ENCODE data around the gene ANKRD30A. TPM values are rescaled to one million over a fixed set of nuclear protein-coding genes. Genes with fewer than 3 reads are reported as not detected.
"Not testable (repeated sequence)": the region's sequence is repeated elsewhere in the genome, so short reads cannot be mapped to it uniquely, and the experiment has no call there.

Gene ANKRD30A, protein sequence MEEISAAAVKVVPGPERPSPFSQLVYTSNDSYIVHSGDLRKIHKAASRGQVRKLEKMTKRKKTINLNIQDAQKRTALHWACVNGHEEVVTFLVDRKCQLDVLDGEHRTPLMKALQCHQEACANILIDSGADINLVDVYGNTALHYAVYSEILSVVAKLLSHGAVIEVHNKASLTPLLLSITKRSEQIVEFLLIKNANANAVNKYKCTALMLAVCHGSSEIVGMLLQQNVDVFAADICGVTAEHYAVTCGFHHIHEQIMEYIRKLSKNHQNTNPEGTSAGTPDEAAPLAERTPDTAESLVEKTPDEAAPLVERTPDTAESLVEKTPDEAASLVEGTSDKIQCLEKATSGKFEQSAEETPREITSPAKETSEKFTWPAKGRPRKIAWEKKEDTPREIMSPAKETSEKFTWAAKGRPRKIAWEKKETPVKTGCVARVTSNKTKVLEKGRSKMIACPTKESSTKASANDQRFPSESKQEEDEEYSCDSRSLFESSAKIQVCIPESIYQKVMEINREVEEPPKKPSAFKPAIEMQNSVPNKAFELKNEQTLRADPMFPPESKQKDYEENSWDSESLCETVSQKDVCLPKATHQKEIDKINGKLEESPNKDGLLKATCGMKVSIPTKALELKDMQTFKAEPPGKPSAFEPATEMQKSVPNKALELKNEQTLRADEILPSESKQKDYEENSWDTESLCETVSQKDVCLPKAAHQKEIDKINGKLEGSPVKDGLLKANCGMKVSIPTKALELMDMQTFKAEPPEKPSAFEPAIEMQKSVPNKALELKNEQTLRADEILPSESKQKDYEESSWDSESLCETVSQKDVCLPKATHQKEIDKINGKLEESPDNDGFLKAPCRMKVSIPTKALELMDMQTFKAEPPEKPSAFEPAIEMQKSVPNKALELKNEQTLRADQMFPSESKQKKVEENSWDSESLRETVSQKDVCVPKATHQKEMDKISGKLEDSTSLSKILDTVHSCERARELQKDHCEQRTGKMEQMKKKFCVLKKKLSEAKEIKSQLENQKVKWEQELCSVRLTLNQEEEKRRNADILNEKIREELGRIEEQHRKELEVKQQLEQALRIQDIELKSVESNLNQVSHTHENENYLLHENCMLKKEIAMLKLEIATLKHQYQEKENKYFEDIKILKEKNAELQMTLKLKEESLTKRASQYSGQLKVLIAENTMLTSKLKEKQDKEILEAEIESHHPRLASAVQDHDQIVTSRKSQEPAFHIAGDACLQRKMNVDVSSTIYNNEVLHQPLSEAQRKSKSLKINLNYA (N-terminal part only)
- under 1 TPM in 1 of 3 donors, not detected in 2; 0.27 TPM for polyA plus RNA-seq

DNA sequence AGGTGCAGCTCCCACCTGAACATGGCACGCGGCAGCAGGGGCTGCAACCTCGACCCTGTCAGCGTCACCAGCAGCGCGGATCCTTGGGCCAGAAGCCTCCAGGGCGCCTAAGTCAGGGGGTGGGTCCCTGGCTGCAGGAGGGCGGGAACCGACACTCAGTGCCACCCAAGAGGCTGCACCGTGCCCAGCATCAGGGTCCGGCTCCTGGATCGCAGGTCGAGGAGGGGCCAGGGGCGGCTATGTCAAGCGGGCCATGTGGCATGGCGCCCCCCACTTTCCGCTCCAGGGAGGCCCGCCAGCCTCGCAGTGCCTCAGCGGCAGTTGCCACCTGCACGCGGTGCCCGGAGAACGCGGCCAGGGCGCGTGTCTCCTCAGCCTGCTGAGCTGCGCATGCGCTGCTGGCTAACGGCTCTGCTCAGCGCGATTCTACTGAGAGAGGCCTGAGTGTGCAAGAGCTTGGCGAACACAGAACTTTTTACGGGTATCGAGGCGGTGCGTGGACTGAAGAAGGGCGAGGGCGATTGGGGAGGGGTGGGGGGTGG, at the start of gene ANKRD30A:
Gene ANKRD30A (plus strand): TSS at position 408 of the 542 bp plus-strand sequence. CDS start 190 bp downstream, outside the sequence.
- WGBS, 3 donors: 89 to 96% (median 90%) methylated on average over 39 of the region's 39 CpGs
- H3K27ac ChIP-seq (ENCODE audit: low read depth, low read length): no peak within 1 kb of the TSS

DNA sequence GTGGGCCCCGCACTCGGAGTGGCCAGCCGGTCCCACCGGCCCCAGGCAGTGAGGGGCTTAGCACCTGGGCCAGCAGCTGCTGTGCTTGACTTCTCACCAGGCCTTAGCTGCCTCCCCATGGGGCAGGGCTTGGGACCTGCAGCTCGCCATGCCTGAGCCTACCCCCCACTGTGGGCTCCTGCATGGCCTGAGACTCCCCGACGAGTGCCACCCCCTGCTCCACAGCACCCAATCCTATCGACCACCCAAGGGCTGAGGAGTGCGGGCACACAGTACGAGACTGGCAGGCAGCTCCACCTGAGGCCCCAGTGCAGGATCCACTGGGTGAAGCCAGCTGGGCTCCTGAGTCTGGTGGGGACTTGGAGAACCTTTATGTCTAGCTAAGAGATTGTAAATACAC, 49.3 kb upstream of the ANKRD30A start:
- 84 to 94% (median 91%) methylated on average over 10 of the region's 10 CpGs for WGBS, 3 donors
- not testable (repeated sequence) for H3K27ac ChIP-seq (ENCODE audit: low read depth, low read length)

DNA sequence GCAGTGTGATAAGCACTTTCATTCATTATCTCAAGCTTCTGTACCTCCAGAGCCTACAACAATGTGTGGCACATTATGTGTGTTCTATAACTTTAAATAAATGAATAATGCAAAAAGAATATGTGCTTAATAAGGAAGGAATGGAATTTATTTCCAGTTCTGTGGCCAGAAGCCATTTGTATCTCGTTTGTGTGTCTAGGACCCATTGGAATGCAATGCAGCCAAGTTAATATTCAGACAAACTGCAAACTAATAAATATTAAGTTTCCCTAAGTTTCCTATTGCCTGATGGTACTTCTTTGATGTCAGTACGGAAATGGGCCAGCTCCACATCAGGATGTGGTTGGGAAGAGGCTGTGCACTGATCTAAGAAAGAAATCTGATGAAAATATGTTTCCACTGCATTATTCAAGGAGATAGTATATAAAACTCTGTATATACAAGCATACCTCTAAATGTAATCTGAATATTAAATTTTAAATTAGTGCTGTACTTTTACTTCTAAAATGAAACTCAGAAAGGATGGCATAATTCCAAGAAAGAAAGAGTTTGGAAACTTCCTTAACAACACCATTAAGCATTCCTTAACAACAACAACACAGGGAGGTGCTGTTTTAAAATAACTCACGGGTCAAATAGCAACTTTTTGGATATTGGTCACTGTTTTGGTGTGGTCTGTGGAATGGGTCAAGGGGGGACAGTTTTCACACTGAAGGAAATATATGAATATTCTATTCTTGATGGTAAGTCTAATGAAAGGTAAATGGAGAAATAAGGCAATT, 29.4 kb upstream of the ANKRD30A start:
- WGBS, 3 donors: 14 to 21% (median 17%) methylated on average over 3 of the region's 3 CpGs
- no peak overlapping the region for H3K27ac ChIP-seq (ENCODE audit: low read depth, low read length)

DNA sequence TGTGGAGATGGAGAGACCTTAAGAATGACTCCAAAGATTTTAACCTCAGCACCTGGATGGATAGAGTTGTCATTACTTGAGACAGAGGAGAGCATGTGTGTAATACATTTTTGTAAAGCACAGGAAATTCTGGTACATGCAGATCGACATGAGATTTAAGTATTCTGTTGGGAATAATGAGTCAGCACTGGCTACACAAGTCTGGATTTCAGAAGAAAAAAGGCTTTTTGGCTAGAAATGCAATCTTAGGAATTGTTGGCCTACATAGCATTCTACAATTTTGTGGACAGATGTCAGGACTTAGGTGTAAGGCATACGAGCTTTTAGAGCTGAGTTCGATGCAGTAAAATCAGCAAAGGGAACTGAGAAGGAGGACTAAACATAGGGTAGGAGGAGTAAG, 24.1 kb upstream of the ANKRD30A start:
- 62 to 70% (median 62%) methylated on average over 3 of the region's 3 CpGs for WGBS, 3 donors
- H3K27ac ChIP-seq (ENCODE audit: low read depth, low read length): no peak overlapping the region

DNA sequence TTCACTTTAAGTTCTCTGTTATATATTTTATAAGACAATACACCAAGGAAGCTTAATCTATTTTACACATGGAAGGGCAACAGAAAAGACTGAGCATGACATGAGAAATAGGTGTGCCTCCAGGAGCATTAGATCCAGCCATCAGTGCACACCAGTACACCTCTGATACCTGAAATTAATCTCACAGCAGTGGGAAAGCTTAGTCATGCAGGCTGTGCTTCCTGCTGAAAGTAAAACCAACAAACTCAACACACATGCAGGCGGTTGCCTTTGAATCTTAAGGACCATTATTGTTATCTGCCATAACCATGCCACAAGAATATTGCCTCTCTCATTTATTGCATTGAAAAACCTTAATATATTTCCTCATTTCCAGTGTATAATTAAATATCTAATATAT, 16.4 kb upstream of the ANKRD30A start:
- H3K27ac ChIP-seq (ENCODE audit: low read depth, low read length): no peak overlapping the region
- WGBS, 3 donors: 59 to 77% (median 68%) methylated on average over 1 of the region's 1 CpG

DNA sequence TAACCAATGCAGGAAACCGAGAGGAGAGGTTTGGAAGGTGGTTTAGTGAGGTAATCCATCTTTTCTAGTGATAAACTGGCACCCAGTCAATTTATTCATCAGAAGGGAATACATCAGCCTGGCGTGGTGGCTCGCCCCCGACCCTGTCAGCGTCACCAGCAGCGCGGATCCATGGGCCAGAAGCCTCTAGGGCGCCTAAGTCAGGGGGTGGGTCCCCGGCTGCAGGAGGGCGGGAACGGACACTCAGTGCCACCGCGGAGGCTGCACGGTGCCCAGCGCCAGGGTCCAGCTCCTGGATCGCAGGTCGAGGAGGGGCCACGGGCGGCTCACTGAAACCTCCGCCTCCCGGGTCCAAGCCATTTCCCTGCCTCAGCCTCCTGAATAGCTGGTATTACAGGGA, 866 bp upstream of the ANKRD30A start:
- no peak overlapping the region for H3K27ac ChIP-seq (ENCODE audit: low read depth, low read length)
- 92 to 95% (median 95%) methylated on average over 21 of the region's 21 CpGs for WGBS, 3 donors

DNA sequence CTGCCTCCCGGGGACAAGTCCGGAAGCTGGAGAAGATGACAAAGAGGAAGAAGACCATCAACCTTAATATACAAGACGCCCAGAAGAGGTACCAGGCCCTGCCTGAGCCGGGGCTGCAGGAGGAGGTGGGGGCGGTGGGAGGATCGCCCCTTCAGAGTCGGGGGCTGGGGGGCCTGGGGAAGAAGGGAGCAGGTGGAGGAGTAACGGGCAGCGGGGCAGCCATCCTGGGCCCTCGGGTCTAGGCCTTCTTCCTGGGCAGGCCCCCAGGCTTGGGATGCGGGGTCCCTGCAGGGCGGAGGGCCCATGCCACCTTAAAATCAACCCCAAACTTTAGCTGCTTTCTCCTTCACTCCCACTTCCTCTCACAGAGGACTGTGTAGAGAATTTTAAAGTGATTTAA, 523 bp downstream of the ANKRD30A start:
- 89 to 93% (median 92%) methylated on average over 11 to 12 of the region's 12 CpGs for WGBS, 3 donors
- no peak overlapping the region for H3K27ac ChIP-seq (ENCODE audit: low read depth, low read length)

DNA sequence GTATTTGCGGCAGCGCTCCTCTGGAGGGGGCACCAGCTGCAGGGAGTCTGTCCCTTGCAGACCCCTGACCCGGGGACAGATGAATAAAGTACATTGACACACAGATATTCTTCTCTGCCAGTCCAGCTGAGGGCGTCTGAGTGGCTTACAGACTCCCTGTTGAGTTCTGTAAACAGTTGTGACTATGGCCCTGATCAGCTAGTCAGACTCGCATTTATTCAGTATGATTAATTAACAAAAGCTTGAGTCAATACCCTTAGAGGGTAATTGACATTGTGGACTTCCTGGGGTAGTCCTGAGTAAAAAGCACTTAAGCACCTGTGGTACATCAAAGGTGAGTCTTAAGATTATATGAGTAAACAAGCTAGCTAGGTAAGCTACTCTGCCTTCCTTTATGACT, 21.0 kb downstream of the ANKRD30A start:
- 15 to 21% (median 16%) methylated on average over 5 of the region's 5 CpGs for WGBS, 3 donors
- no peak overlapping the region for H3K27ac ChIP-seq (ENCODE audit: low read depth, low read length)

DNA sequence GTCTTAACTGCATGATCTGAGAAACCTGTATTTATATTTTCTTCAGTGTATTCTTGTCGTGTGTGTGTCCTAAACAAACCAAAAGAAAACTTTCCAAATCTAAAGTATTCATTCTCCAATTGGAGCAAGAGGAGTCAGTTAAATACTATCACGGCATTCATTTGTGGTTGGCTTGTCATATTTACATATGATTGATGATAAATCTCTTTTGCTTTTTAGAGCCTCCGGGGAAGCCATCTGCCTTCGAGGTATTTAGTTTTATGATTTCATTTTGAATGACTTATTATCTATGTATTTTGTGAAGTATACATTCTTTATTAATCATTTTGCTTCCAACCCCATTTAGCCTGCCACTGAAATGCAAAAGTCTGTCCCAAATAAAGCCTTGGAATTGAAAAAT, 37.0 kb downstream of the ANKRD30A start:
- H3K27ac ChIP-seq (ENCODE audit: low read depth, low read length): not testable (repeated sequence)
- WGBS, 3 donors: 58 to 74% (median 71%) methylated on average over 4 of the region's 4 CpGs

DNA sequence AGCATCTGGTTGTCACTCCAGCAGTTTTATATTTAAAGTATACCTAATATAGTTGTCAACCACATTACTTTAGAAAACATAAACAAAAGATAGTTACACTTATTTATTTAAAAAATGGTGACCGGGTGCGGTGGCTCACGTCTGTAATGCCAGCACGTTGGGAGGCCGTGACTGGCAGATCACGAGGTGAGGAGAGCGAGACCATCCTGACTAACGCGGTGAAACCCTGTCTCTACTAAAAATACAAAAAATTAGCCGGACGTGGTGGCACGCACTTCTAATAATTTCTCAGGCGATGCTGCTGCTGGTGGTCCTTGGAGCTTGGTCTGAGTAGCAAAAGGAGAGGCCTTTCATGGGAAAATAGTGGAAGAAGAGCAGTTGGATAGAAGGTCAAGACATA, 46.5 kb downstream of the ANKRD30A start:
- H3K27ac ChIP-seq (ENCODE audit: low read depth, low read length): not testable (repeated sequence)
- 68 to 83% (median 76%) methylated on average over 8 to 13 of the region's 13 CpGs for WGBS, 3 donors

DNA sequence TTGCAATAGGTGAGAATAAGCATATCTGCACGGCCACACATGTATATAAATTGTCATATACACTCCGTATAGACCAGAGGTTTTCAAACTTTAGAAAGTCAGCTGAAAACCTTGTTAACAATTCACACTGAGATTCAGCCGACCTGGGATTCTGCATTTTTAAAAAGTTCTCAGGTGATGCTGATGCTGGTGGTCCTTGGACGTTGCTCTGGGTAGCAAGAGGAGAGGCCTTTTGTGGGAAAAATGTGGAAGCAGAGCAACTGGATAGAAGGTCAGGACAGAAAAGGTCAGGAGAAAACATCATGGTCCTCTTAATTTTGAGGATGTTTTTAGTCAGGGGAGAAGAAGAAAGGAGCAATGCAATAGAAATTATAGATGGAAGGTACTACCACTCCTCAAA, 52.9 kb downstream of the ANKRD30A start:
- WGBS, 3 donors: 44 to 78% (median 59%) methylated on average over 4 of the region's 4 CpGs
- not testable (repeated sequence) for H3K27ac ChIP-seq (ENCODE audit: low read depth, low read length)

DNA sequence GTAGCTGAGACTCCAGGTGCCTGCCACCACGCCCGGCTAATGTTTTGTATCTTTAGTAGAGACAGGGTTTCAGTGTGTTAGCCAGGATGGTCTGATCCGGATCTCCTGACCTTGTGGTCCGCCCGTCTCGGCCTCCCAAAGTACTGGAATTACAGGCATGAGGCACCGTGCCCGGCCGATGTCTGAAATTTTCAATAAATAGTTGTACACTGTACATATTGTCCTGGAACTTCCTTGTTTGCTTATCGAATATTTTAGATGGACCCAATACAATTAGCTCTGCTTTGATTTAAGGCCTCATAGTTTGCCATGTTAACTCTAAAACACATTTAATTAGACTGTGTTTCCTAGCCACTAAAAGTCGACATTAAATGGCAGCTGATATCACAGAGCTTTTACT, 57.3 kb downstream of the ANKRD30A start:
- not testable (repeated sequence) for H3K27ac ChIP-seq (ENCODE audit: low read depth, low read length)
- WGBS, 3 donors: 76 to 84% (median 78%) methylated on average over 5 to 6 of the region's 11 CpGs

DNA sequence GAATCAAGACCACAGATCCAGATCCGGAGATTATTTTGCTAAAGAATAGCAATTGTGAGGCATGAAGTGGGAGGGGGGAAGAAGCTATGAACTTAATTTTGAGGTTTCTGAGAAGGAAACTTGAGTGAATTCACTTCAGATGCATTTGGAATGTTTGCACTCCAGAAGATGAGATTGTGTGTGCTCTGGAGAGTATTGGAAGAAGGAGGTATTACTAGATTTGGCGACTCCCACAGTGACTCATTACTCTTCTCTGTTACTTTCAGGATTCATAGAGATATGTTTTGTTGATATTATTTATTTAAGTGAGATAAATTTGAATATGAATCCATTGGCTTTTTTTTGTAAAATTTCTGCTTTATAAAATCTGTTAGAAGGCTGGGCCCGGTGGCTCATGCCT, 80.7 kb downstream of the ANKRD30A start:
- no peak overlapping the region for H3K27ac ChIP-seq (ENCODE audit: low read depth, low read length)
- 73 to 88% (median 86%) methylated on average over 3 of the region's 3 CpGs for WGBS, 3 donors

DNA sequence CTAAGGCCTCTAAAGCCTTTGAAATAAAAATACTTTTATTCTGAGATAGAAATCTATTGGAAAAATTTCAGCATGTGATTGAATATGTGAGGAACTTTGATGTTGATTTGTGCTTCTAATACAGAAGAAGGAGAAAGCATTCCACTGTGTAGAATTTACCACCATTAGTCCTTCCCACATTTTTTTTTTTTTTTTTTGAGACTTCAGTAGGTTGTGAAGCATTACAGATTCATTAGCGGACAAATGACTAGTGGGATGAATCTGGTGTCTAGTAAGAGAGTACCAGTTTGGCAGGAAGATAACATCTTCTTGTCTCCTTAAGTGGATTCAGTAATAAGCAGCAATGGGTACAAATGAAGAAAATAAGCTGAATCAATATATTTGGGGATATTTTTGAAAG, 95.5 kb downstream of the ANKRD30A start:
- no peak overlapping the region for H3K27ac ChIP-seq (ENCODE audit: low read depth, low read length)
- 0 to 45% (median 0%) methylated on average over 1 of the region's 1 CpG for WGBS, 3 donors

DNA sequence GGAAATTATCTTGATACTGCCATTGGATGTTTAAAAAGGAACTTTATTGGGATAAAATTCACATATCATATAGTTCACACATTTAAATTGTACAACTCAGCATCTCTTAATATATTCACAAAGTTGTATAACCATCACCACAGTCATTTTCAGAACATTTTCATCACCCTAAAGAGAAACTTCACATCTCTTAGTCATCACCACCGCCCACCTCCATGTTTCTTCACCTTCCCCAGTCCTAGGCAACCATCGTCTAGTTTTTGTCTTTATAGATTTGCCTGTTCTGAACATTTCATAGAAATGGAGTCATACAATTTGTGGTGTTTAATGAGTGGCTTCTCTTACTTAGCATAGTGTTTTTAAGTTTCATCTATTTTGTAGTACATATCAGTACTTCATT, 96.6 kb downstream of the ANKRD30A start:
- H3K27ac ChIP-seq (ENCODE audit: low read depth, low read length): no peak overlapping the region
- 6 to 26% (median 23%) methylated on average over 2 of the region's 2 CpGs for WGBS, 3 donors

DNA sequence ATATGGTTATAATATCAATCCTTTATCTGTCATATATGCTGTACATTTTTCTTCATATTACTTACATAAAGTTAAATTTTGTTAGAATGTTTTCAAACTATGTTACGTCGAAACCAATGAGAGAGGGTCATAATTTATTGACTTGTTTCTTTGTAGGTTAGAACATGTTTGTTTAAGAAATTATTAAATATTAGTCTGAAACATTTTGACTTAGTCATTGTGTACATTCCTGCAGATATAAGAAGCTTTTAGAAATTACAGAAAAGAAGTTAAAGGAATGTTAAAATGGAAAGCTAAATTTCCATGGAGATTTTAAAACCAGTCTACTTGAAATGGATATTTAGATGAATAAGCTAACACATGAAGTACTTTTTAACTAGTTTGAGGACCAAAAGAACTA, 99.8 kb downstream of the ANKRD30A start:
- H3K27ac ChIP-seq (ENCODE audit: low read depth, low read length): no peak overlapping the region
- 71 to 84% (median 81%) methylated on average over 2 of the region's 2 CpGs for WGBS, 3 donors

DNA sequence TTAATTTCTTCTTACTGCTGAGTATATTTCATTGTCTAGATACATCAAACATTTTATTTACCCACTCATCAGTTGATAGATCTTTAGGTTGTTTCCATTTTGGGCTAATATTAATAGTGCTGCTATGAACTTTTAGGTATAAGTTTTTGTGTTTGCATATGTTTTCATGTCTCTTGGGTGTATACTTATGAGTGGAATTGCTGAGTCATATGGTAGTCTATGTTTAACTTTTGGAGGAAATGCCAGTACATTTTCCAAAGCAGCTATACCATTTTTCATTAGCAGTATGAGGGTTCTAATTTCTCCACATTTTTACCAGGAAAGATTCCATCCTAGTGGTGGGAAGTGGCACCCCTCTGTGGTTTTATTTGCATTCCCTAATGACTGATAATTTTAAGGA, 101.1 kb downstream of the ANKRD30A start:
- H3K27ac ChIP-seq (ENCODE audit: low read depth, low read length): no peak overlapping the region

DNA sequence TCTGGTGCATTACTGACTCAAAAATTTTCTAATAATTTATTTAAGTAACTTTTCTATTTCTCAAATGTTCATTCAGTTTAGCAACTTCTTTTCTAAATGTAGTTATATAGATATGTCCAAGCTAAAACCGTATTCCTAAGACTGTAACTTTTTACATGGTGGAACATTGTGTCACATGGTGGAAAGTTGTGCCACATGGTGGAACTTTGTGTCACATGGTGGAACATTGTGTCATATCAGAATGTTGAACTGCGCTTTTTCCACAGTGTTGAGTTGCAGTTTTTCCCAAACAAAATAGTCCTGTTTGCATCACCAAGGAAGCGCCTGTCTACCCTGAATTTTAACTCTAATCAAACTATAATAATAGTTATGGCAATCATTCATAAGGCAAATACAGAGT, 109.3 kb downstream of the ANKRD30A start:
- 71 to 85% (median 84%) methylated on average over 3 of the region's 3 CpGs for WGBS, 3 donors

More for the DNA sequence above, 109.3 kb downstream of the ANKRD30A start:
- H3K27ac ChIP-seq (ENCODE audit: low read depth, low read length): no peak overlapping the region
